NB4 (cell line): Measurements from ENCODE around the gene CNR1.

Experiments
- MYC ChIP-seq: IDR thresholded peaks from 2 replicates; pipeline ENCODE4 v1.6.1; 2011; ENCODE audit warnings: low read depth, low read length
- POLR2A ChIP-seq: IDR thresholded peaks from 2 replicates; pipeline ENCODE4 v1.6.1; 2011; ENCODE audit warnings: mild to moderate bottlenecking; ENCODE audit not compliant: insufficient read length; ENCODE audit errors: extremely low read depth
- TF ChIP-seq, protein P1 (sequence below): IDR thresholded peaks from one replicate; pipeline ENCODE4 v1.5.1; 2012; ENCODE audit warnings: low read depth, low read length
- TF ChIP-seq, protein P2 (sequence below): IDR thresholded peaks from 2 replicates; pipeline ENCODE4 v1.6.1; 2011; ENCODE audit warnings: low read depth, low read length

DNA sequence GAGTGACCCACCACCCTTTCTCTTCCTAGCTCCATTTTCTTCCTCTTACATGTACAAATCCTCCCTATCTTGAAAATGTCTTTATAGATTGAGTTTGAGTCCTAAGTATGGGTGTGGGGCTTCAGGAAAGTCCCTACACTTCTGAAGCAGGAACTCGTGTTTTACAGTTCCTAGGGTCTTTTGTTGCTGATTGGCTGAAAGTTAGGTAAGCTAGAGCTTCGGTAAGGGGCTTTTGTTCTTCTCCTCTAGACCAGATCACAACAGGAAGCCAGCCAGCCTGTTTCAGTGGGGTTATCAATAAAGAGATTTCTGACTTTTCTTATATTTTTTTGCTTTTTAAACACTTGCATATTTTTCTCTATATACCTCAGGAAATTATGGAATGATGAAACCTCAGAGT is 51.3 kb downstream of the CNR1 start:
- TF ChIP-seq, protein P1, sequence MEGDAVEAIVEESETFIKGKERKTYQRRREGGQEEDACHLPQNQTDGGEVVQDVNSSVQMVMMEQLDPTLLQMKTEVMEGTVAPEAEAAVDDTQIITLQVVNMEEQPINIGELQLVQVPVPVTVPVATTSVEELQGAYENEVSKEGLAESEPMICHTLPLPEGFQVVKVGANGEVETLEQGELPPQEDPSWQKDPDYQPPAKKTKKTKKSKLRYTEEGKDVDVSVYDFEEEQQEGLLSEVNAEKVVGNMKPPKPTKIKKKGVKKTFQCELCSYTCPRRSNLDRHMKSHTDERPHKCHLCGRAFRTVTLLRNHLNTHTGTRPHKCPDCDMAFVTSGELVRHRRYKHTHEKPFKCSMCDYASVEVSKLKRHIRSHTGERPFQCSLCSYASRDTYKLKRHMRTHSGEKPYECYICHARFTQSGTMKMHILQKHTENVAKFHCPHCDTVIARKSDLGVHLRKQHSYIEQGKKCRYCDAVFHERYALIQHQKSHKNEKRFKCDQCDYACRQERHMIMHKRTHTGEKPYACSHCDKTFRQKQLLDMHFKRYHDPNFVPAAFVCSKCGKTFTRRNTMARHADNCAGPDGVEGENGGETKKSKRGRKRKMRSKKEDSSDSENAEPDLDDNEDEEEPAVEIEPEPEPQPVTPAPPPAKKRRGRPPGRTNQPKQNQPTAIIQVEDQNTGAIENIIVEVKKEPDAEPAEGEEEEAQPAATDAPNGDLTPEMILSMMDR = no peak
- TF ChIP-seq POLR2A (no peak), MYC (no peak)
- TF ChIP-seq, protein P2, sequence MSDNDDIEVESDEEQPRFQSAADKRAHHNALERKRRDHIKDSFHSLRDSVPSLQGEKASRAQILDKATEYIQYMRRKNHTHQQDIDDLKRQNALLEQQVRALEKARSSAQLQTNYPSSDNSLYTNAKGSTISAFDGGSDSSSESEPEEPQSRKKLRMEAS = no peak
